ENCODE data around the gene RPS5. TPM values are rescaled to one million over a fixed set of nuclear protein-coding genes. Genes with fewer than 3 reads are reported as not detected.

The RPS5 gene
- total RNA-seq, 1 donor: 1,513 TPM

Other genes with a start within 250 kb of the RPS5 start
- gene ZNF329, start 236.5 kb upstream of the RPS5 start, total RNA-seq: 23.8 TPM
- gene ZNF274, start 204.2 kb upstream of the RPS5 start, total RNA-seq: 61.1 TPM
- gene ZNF544, start 158.4 kb upstream of the RPS5 start, total RNA-seq: 7.2 TPM
- gene ZNF8, start 108.3 kb upstream of the RPS5 start, total RNA-seq: 13.4 TPM
- gene ERVK3-1, start 81.9 kb upstream of the RPS5 start, total RNA-seq: 124 TPM
- gene ZSCAN22, start 60.3 kb upstream of the RPS5 start, total RNA-seq: 0.52 TPM
- 17.7 TPM for gene A1BG, start 33.8 kb upstream of the RPS5 start, total RNA-seq
- 0.31 TPM for gene ZNF497, start 24.5 kb upstream of the RPS5 start, total RNA-seq
- gene ZNF837, start 6.2 kb upstream of the RPS5 start, total RNA-seq: 0.84 TPM
- 0.42 TPM for gene RNF225, start 8.4 kb downstream of the RPS5 start, total RNA-seq
- 1.3 TPM for gene ZNF584, start 21.4 kb downstream of the RPS5 start, total RNA-seq
- gene ZNF132, start 52.9 kb downstream of the RPS5 start, total RNA-seq: 1.9 TPM
- 3.6 TPM for gene ZNF324B, start 64.4 kb downstream of the RPS5 start, total RNA-seq
- 19.2 TPM for gene ZNF324, start 79.8 kb downstream of the RPS5 start, total RNA-seq
- 5.5 TPM for gene ZNF446, start 89.1 kb downstream of the RPS5 start, total RNA-seq
- gene SLC27A5, start 124.7 kb downstream of the RPS5 start, total RNA-seq: 1.9 TPM
- 2.7 TPM for gene ZBTB45, start 132.5 kb downstream of the RPS5 start, total RNA-seq
- gene TRIM28, start 156.8 kb downstream of the RPS5 start, total RNA-seq: 152 TPM
- 32.7 TPM for gene CHMP2A, start 167.8 kb downstream of the RPS5 start, total RNA-seq
- gene UBE2M, start 171.3 kb downstream of the RPS5 start, total RNA-seq: 22.5 TPM
- 11.4 TPM for gene MZF1, start 186.1 kb downstream of the RPS5 start, total RNA-seq